AG09309 (cell line): Measurements from ENCODE around the gene ARIH2.

ENCODE experiments used
- DNase-seq: peaks from one replicate; pipeline ENCODE4 v3.0.0-alpha.2; 2010; ENCODE audit warnings: low read depth
- H3K4me3 ChIP-seq: 2 replicates; pipeline ENCODE4 v1.5.1; 2011; ENCODE audit warnings: mild to moderate bottlenecking, low read depth, low read length, moderate library complexity; ENCODE audit not compliant: control insufficient read depth
- CTCF ChIP-seq: IDR thresholded peaks from 2 replicates; pipeline ENCODE4 v1.5.1; 2011; ENCODE audit warnings: mild to moderate bottlenecking, low read depth, low read length, inconsistent platforms; ENCODE audit not compliant: insufficient read depth, control insufficient read depth; ENCODE audit errors: missing control alignments

Gene ARIH2

GRCh38 chr3:49035281-49035680 lies 116.6 kb downstream of the ARIH2 start:
- no peak overlapping the region for H3K4me3 ChIP-seq
- no peak for TF ChIP-seq CTCF
- no peak for DNase-seq
